Large intestine (tissue), 3 donors: Measurements from ENCODE around the gene RREB1. TPM values are rescaled to one million over a fixed set of nuclear protein-coding genes. Genes with fewer than 3 reads are reported as not detected.
"Not testable (repeated sequence)": the region's sequence is repeated elsewhere in the genome, so short reads cannot be mapped to it uniquely, and the experiment has no call there.

Source experiments
- DNase-seq, 2 donors: peaks; one replicate each; pipeline versions ENCODE4 v3.0.0 to v3.0.0-alpha.2; 2013
- H3K27ac ChIP-seq: one replicate; pipeline ENCODE4 v1.5.1; 2013; ENCODE audit warnings: low read length
- H3K27me3 ChIP-seq: 2 replicates; pipeline ENCODE4 v1.6.1; 2013; ENCODE audit warnings: low read length; ENCODE audit not compliant: control insufficient read depth, insufficient read depth
- H3K36me3 ChIP-seq: 2 replicates; pipeline ENCODE4 v1.6.1; 2013; ENCODE audit warnings: low read length; ENCODE audit not compliant: control insufficient read depth, insufficient read depth
- H3K4me1 ChIP-seq: one replicate; pipeline ENCODE4 v1.6.1; 2013; ENCODE audit warnings: low read length; ENCODE audit not compliant: control insufficient read depth, insufficient read depth
- H3K4me3 ChIP-seq: one replicate; pipeline ENCODE4 v1.5.1; 2013; ENCODE audit warnings: low read length
- H3K9me3 ChIP-seq: one replicate; pipeline ENCODE4 v1.6.1; 2013; ENCODE audit warnings: mild to moderate bottlenecking, low read depth, low read length, moderate library complexity; ENCODE audit not compliant: control insufficient read depth
- WGBS: methylation state at CpG from one replicate; pipeline ENCODE4 v1.1.5; 2013; ENCODE audit warnings: low lambda C conversion rate; ENCODE audit not compliant: insufficient coverage; 5-methylcytosine and 5-hydroxymethylcytosine counted together
- polyA plus RNA-seq: library from polyadenylated mRNA; unstranded; fragments of 120-200 nt; gene quantifications from one replicate; pipeline ENCODE4 v1.2.1, GENCODE V29; 2013

RREB1 gene
- polyA plus RNA-seq, 1 donor = 33.8 TPM

GRCh38 chr6:7262746-7263518, 155.2 kb downstream of the RREB1 start:
- no CpG with 5 or more reads among the region's 16 CpGs for WGBS
- H3K27ac ChIP-seq = no peak overlapping the region

GRCh38 chr6:7263519-7263805, 155.7 kb downstream of the RREB1 start:
- not testable (repeated sequence) for DNase-seq, H3K4me3 ChIP-seq, H3K36me3 ChIP-seq, H3K4me1 ChIP-seq, H3K9me3 ChIP-seq, H3K27ac ChIP-seq, H3K27me3 ChIP-seq
- WGBS = 100% methylated on average over 2 of the region's 9 CpGs

More at GRCh38 chr6:7262746-7263518, 155.2 kb downstream of the RREB1 start:
- DNase-seq = no peak
- H3K36me3 ChIP-seq = no peaks in the 10 kb centered on the region
- H3K9me3 ChIP-seq = peaks cover 2% of the 10 kb centered on the region
- H3K4me1 ChIP-seq = peaks cover 5% of the 10 kb centered on the region
- no peak overlapping the region for H3K4me3 ChIP-seq
- no peaks in the 10 kb centered on the region for H3K27me3 ChIP-seq

DNA sequence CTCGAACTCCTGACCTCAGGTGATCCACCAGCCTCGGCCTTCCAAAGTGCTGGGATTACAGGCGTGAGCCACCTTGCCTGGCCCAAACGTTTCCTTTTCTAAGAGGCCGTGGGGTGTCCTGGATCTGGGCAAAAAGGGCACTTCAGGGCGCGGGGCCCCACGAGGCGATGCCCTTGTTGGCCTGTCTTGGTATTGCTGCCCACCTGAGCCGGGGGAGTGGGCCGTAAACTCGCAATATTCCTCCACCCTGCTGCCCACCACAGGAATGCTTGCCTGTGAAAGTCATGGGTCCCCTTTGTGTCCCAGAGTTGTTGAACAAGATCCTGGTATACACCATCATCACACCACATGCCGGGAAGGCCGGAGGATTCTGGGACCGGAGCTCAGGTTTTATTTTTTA, 156.3 kb downstream of the RREB1 start:
- WGBS = no CpG with 5 or more reads among the region's 15 CpGs
- Histone ChIP-seq H3K27me3 (no peaks in the 10 kb centered on the region), H3K4me1 (peaks cover 5% of the 10 kb centered on the region), H3K4me3 (no peak overlapping the region), H3K27ac (no peak overlapping the region), H3K9me3 (peaks cover 2% of the 10 kb centered on the region), H3K36me3 (no peaks in the 10 kb centered on the region)
- no peak for DNase-seq

DNA sequence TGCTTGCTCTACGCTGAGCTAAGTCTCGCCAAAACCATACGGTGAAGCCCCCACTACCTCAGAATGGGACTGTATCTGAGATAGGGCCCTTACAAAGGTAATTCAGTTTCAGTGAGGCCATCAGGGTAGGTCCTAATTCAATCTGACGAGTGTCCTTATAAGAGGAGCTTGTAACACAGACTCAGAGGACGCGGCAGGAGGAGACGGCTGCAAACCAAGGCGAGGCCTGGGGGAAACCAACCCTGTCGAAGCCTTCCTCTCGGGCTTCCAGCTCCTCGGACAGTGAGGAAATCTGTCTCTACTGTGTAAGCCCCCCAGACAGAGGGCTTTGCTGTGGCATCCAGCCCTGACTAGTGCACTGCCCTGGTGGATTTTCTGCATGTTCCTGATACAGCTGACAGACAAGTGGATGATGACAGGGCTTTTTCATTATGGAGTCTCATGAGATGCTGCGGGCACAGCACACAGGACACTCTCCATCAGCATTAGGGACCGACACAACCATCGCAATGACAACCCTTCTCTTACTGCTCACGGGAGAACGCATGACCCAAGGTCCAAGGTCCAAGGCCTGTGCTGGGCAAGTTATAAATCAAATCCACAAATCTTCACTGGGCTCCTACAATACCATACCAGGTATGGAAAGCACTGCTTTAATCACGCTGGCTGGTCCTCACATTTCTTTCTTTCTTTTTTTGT, 157.1 kb downstream of the RREB1 start:
- Histone ChIP-seq H3K4me1 (peaks cover 5% of the 10 kb centered on the region), H3K36me3 (no peaks in the 10 kb centered on the region), H3K4me3 (no peak overlapping the region), H3K9me3 (peaks cover 2% of the 10 kb centered on the region), H3K27ac (no peak overlapping the region), H3K27me3 (no peaks in the 10 kb centered on the region)
- WGBS = 83% methylated on average over 1 of the region's 17 CpGs
- DNase-seq = peak in 1 of 2 donors; percentile 49

GRCh38 chr6:7265385-7265726, 157.6 kb downstream of the RREB1 start:
- not testable (repeated sequence) for H3K4me3 ChIP-seq, DNase-seq, H3K9me3 ChIP-seq, H3K36me3 ChIP-seq, H3K27me3 ChIP-seq, H3K27ac ChIP-seq, H3K4me1 ChIP-seq
- 100% methylated on average over 1 of the region's 7 CpGs for WGBS

DNA sequence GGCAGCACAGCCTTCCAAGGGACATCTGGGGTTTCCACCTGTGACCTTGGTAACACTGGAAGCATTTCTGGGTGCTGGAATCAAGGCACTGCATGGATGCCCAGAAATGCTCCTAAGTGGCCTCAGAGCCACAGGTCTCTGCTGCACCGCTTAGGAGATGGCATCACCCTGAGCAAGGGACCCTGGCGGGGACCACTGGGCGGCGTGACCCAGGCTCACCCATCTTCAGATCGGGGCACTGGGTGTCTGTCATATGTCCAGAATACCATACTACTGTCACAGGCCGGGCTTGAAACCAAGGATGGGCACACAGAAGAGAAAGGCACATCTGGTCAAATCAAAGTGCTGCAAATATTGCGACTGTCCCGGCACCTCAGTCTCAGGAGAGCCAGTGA, 159.3 kb downstream of the RREB1 start:
- Histone ChIP-seq H3K9me3 (peaks cover 2% of the 10 kb centered on the region), H3K36me3 (no peaks in the 10 kb centered on the region), H3K4me3 (no peak overlapping the region), H3K27ac (no peak overlapping the region), H3K27me3 (no peaks in the 10 kb centered on the region), H3K4me1 (peaks cover 8% of the 10 kb centered on the region)
- WGBS = no CpG with 5 or more reads among the region's 8 CpGs
- no peak for DNase-seq

DNA sequence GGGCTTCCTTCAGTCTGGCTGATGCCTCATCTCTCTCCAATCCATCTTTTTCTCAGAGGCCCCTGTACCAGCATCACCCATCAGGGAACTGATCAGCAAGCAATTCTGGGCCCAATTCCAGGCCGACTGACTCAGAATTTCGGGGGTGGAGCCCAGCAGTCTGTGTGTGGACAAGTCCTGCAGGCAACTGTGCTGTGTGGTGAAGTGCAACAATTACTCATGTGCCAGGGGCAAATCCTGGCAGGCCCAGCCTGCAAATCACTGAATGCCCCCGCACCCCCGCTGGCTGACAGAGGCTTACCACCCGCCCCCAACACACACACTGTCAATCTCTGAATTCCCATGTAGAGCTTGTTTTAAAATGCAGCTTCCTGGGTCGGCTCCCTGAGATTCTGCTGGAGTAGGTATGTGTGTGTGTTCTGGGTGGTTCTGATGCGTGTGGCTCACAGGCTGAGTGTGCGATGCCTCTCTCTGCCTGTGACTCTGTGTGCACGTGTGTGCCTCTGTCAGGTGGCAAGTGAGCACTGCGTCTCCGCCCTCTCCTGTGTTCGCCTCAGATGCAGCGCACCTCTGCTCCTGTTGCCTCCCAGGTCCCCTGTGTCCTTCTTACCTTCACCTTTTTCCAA, 159.8 kb downstream of the RREB1 start:
- H3K27me3 ChIP-seq = no peaks in the 10 kb centered on the region
- no CpG with 5 or more reads among the region's 13 CpGs for WGBS
- H3K4me3 ChIP-seq = no peak overlapping the region
- peaks cover 2% of the 10 kb centered on the region for H3K9me3 ChIP-seq
- no peak for DNase-seq
- peaks cover 8% of the 10 kb centered on the region for H3K4me1 ChIP-seq
- H3K36me3 ChIP-seq = no peaks in the 10 kb centered on the region
- no peak overlapping the region for H3K27ac ChIP-seq

DNA sequence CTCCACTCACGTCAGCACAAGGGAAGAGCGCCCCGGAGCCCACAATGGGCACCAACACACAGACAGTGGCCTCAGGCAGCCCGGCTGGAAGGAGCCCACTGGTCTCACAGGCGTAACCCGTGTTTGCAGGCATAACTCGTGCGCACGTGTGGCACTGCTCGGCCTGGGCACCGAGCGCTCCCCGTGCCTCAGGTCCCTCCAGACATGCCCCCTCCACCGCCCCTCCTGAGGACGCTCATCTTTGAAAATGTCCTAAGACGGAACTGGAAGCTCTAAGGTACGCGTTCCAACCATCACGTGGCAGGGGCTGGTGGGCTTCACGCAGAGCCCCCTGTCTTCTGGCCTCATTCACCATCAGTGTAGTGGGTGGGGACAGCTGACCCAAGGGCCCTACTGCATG, 160.6 kb downstream of the RREB1 start:
- Histone ChIP-seq H3K4me3 (no peak overlapping the region), H3K27me3 (no peaks in the 10 kb centered on the region), H3K27ac (no peak overlapping the region), H3K9me3 (peaks cover 2% of the 10 kb centered on the region), H3K36me3 (no peaks in the 10 kb centered on the region), H3K4me1 (peaks cover 8% of the 10 kb centered on the region)
- no peak for DNase-seq
- WGBS = no CpG with 5 or more reads among the region's 20 CpGs

- Histone ChIP-seq H3K27me3 (no peaks in the 10 kb centered on the region), H3K4me3 (no peak overlapping the region), H3K36me3 (no peaks in the 10 kb centered on the region), H3K4me1 (peaks cover 8% of the 10 kb centered on the region), H3K9me3 (peaks cover 2% of the 10 kb centered on the region), H3K27ac (no peak overlapping the region)
- DNase-seq = no peak
- no CpG with 5 or more reads among the region's 23 CpGs for WGBS
These were observed 161.2 kb downstream of the RREB1 start for GRCh38 chr6:7268816-7269555.

GRCh38 chr6:7269816-7270215, 162.1 kb downstream of the RREB1 start:
- Histone ChIP-seq H3K27ac (no peak overlapping the region), H3K9me3 (peaks cover 2% of the 10 kb centered on the region), H3K4me1 (peaks cover 8% of the 10 kb centered on the region), H3K36me3 (no peaks in the 10 kb centered on the region), H3K27me3 (no peaks in the 10 kb centered on the region), H3K4me3 (no peak overlapping the region)
- DNase-seq = no peak
- WGBS = no CpG with 5 or more reads among the region's 5 CpGs
